NCI-H460 (cell line): ENCODE results near the gene PREPL. TPM values are rescaled to one million over a fixed set of nuclear protein-coding genes. Genes with fewer than 3 reads are reported as not detected.

Experiments used
- total RNA-seq: library from RNA; depleted of rRNA; stranded (reverse); fragments of >200 nt; shearing (Covaris generic); gene quantifications from 2 replicates; pipeline ENCODE4 v1.2.3, GENCODE V29; 2014; rRNA removed

Gene PREPL
- total RNA-seq, 1 experiment from 2014 or later = 94.0 TPM

Other genes with a start within 250 kb of the PREPL start
- gene PPM1B, start 192.6 kb downstream of the PREPL start, total RNA-seq = 12.3 and 18.1 TPM in 2 replicates
- gene SLC3A1, start 86.0 kb downstream of the PREPL start, total RNA-seq = 0.05 TPM in 1 of 2 replicates, not detected in the other
- 10.3 and 12.4 TPM in 2 replicates for gene CAMKMT, start 453 bp upstream of the PREPL start, total RNA-seq